ENCODE results near the gene ADAM33.

ADAM33 gene

GRCh38 chr20:3663031-3663701, 18.6 kb downstream of the ADAM33 start, which contains the start of gene GFRA4:
GFRA4 (minus strand) TSS chr20:3663399; CDS start chr20:3663399, 0 bp downstream.
- TF ChIP-seq CTCF (IDR thresholded peaks at IDR 0.05; ENCODE audit: extremely low read depth, missing control alignments): no peak
- no peak for DNase-seq (ENCODE audit: low spot score)

DNA sequence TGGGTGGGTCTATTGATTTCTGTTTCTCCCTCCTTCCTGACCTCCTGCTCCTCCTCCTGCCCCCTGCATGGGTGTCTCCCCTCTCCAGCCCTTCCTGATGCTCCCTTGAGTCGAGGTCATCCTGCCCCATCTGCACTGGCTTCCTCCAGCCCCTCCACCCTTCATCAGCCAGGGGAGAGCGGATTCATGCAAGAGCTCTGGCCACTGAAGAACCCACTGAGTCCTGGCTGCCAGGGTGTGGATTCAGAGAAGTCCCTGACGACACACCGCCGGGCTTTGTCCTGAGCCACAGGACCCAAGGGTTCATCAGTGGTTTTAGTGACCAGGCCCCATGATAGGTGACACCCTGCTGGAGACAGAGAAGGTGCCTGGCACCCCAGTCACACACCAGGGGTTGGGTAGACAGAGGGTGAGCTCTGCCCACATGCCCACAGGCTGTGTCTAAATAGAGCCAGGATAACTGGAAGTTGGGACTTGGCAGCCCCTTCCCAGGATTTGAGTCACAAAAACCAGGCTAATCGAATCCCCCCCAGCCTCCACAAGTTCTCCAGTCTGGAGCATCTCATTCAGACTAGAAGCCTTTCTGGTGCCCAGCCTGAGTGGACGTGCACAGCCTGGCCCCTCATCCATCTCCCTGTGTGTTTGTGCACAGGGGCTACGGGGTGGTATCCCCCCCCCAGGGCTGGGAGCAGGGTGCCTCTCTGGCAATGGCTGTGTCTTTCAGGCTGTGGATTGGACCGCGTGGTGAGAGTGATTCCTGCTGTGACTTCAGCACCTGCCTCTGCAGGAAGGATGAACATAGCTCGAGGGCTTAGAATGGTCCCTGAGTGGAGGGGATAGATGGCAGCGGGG, 19.8 kb downstream of the ADAM33 start:
- no peak for TF ChIP-seq CTCF (IDR thresholded peaks at IDR 0.05; ENCODE audit: extremely low read depth, missing control alignments)
- DNase-seq (ENCODE audit: low spot score): no peak

DNA sequence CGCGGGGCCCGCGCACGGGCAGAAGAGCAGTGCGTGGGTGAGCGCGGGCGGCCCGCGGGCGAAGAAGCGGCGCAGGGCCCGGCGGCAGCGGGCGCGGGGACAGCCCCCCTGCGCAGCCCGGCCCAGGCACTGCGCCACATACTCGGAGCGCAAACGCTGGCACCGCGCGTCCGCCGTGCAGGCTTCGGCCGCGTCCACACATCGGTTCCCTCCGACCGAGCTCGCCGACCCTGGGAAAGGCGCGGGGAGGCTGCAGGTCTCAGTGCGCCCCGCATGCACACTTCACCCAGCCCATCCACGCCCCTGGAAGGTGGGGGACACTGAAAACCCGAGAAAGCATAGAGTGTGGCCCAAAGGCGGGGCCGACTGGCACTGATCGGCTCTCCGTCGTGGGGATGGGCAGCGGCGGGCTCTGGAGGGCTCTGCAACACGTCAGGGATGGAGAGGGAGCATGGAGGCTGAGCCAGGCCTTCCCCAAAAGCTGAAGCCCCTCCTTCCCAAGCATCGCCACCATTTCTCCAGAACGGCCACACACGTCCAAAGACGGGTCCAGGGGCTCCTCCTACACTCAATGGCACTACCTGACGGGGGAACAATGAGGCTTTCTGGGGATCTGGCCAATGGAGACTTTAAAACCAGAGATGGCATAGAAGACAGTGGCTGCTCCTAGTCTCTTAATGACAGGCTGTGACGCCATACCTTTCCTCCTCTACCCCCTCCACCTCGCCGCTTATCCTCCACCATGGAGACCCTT, 20.6 kb downstream of the ADAM33 start:
- DNase-seq (ENCODE audit: low spot score): peak; percentile 35
- TF ChIP-seq CTCF (IDR thresholded peaks at IDR 0.05; ENCODE audit: extremely low read depth, missing control alignments): no peak

DNA sequence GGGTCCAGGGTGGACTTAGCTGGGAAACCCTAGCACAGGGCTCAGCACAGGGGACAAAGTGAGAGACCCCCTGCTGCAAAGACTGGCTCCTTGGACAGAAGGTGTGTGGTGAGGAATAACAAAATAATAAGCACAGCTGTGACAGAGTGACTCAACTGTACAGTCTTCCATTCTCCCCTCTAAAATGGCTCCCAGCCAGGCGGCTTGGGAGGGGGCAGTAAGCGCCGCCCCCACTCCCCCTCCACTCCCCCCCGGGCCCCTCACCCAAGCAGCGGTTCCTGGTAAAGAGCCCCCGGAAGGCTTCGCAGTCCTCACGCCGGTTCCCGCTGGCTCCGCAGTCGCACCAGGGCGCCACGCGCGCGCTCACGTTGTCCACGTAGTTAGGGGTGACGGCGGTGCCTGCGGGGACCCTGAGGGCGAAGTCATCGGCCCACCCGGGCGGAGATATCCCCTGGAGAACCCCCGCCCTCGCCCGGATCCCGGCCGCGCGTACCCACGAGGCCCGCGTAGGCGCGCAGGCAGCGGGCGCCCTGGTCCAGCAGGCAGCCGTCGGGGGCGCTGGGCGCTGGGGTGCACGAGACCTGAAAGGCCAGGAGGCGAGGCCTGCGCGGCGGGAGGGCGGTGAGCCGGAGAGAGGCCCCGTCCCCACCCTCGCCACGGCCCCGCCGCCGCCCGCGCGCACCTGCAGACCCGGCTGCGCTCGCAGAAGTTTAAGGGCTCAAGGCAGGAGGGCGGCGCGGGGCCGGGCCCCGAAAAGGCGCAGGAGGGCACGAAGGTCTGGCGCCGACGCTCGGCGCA, 21.3 kb downstream of the ADAM33 start:
- DNase-seq (ENCODE audit: low spot score): peak; percentile 56
- no peak for TF ChIP-seq CTCF (IDR thresholded peaks at IDR 0.05; ENCODE audit: extremely low read depth, missing control alignments)

GRCh38 chr20:3659492-3660261, 22.1 kb downstream of the ADAM33 start:
- TF ChIP-seq CTCF (IDR thresholded peaks at IDR 0.05; ENCODE audit: extremely low read depth, missing control alignments): no peak
- DNase-seq (ENCODE audit: low spot score): no peak

DNA sequence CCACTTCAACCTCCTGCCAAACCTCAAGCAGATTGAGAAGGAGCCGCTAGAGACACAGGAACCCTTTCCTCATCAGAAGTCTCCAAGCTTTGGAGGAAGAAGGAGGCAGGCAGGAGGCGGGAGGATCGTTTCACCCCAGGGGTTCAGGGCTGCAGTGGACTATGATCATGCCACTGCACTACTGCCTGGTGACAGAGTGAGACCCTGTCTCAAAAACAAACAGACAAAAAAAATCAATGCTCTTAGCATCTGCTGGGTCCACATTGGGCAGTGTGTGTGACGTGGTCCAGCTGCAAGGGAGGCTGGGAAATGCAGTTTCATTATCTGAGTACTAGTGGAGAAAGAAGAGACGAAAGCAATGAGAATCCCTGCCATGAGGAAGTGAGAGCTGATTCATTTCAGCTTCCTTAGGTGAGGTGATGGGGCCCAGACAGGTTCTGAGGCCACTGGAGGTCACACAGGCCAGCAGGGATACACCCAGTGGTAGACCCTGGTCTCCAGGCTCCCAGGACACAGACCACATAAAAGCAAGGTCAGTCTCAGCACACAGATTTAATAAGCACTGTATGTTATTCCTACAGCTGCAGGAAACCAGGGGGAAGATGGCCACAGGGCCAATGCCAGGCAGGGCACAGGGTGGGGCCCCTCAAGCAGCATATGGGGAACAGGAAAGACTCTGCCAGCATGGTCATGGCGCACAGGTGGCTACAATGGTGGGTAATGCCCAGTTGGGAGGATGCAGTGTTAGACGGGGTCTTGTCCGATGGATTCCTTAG, 22.9 kb downstream of the ADAM33 start:
- TF ChIP-seq CTCF (IDR thresholded peaks at IDR 0.05; ENCODE audit: extremely low read depth, missing control alignments): no peak
- peak; percentile 92 for DNase-seq (ENCODE audit: low spot score)
